Stimulated activated CD8-positive, alpha-beta memory T cell treated with anti-CD3 and anti-CD28 coated beads, Interleukin-15, amount 100 ng/mL, for 1 hour (primary cell): ENCODE measurements around the gene TIMP2.

Experiments
- DNase-seq: peaks from one replicate; pipeline ENCODE4 v3.0.0-alpha.2; 2020; ENCODE audit warnings: low read depth

TIMP2 gene

DNA sequence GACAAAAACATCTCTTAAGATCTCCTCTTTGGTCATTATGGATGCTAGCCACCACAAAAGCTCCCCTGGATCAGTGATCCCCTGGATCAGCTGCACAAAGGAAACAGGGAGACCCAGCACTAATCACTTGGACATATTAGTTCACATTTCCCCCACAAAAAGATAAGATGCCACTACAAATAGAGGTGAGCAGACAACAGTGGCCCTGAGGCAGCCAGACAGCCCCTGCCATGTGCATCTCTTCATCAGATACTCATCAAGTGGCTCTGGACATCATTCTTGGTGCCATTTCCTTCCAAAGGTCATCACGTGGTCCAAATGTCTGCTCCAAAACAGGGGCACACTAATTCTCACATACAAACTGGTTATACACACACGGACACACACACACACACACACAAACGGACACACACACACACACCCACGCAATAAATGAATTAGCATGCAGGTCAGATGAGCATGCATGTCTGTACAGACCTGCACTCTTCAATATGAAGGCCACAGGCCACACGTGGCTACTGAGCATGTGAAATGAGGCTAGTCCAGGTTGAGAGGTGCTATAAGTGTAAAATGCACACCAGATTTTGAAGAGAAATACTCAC, 88.7 kb downstream of the TIMP2 start:
- DNase-seq, result no peak

DNA sequence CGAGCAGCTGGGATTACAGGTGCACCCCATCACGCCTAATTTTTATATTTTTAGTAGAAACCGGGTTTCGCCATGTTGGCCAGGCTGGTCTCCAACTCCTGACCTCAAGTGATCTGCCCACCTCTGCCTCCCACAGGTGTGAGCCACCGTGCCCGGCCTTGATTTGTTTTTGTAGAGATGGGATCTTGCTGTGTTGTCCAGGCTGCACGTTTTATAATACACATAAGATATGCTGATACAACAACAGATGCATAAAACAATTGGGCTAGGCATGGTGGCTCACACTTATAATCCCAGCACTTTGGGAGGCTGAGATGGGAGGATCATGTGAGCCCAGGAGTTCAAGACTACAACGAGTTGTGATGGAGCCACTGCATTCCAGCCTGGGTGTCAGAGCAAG, 90.6 kb downstream of the TIMP2 start:
- DNase-seq, result no peak

DNA sequence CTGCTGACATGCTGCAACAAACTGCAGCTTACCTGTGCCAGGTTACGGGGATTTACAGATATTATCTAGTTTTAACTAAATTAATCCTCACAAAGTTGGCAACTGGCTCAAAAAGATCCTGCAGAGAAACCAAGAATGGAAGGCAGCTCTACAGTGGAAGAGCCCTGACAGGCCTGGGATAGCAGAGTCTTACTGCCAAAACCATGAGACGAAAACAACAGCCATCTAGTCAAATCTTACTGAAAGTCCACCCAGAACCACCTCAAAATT, 92.7 kb downstream of the TIMP2 start:
- no peak for DNase-seq

DNA sequence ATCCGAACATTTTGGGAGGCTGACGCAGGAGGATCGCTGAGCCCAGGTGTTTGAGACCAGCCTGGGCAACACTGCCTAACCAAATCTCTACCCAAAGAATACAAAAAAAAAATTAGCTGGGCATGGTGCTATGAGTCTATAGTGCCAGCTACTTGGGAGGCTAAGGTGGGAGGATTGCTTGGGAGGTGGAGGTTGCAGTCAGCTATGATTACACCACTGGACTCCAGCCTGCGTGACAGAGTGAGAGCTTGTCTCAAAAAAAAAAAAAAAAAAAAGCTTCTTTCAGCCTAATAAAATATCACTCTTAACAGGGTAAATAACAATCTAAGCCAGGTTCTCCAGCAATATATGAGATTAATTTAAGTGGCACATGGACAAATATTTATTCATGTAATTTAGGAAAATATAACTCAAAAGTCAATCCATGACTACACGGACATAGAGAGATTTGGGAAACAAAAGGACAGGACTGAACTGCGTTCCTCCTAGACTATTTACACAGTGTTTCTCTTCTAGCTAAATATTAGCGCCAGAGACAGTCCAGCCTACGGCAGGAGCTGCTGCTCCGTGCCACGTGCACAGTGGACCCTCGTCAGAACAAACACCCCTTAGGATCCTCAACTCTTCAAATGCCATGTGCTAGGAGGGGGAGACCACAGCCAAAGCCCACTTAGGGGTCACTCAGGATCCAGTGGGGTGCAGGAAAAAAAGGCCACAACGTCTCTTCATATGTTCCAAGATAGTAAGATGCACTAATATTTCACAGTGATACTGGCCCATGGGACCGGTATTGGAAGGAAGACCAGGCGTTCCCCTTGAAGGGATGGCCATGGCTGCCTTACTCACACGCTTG, 93.3 kb downstream of the TIMP2 start:
- DNase-seq, result no peak

DNA sequence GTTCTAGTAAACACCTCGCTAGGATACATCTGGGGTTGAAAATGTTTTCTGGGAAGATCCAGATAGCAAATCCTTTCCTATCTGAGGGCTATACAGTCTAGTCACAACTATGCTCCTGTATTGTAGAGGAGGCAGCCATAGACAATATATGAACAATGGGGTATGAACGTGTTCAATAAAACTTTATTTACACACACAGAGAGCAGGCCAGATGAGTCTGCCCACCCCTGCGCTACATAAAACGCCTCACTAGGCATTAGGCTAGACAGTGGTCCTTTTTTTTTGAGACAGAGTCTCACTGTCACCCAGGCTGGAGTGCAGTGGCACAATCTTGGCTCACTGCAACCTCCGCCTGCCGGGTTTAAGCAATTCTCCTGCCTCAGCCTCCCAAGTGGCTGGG, 95.7 kb downstream of the TIMP2 start:
- no peak for DNase-seq

DNA sequence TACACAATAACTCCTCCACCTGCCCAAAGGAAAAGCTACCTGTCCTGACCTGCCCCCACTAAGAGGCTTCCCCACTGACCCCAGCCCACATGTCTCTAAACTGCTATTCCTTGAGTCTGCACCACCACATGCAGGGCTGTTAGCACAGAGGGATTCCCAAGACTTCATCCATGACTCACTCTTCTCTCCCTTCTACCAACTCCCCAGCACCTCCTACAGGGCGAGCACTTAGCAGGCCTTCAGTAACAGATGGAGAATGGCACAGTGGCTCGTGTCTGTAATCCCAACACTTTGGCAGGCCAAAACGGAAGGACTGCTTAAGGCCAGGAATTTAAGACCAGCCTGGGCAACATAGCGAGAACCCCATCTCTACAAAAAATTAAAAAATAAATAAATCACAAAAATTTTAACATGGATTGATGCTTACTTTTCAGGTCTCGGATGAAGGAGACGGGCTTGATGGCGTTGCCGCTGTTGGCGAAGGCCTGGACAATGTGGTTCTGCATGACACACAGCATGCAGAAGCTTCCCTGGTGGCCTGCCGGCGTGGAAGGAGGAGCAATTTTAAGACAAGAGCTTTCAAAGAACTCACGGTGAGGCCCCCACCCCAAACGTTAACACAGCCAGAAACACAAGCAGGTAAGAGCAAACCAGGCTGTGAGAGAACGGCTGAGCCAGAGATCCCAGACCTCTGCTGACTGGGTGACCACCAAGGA, 96.6 kb downstream of the TIMP2 start:
- no peak for DNase-seq

DNA sequence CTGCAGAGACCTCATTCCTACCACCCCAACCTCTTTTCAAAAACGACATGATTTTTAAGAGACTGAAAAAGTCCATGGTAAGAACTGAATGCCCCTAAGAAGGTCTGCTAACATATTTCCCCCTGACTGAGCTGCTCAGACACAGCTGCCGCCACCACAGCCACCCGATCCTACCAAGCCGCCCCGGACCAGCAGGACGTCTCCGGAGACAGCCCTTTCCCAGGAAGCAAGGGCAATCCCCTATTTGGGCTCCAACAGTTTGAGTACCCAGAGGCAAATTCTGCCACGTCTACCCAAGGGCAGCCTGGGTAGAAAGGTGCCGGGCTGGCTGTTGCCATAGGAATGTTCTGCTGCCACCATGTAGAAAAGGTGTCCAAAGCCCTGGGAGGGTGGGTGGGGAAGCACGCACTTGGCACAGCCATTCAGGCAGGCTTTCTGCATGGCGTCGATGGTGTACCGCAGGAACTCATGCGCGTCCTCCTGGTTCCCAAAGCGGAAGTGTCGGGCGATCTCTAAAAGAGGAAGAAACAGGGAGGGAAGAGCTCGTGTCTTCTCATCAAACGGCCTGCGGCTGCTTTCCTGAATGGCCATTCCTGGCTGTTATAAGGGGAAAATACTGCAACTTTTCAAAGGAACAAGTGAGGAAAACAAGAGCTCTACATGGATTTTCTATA, 98.2 kb downstream of the TIMP2 start:
- DNase-seq, result no peak

DNA sequence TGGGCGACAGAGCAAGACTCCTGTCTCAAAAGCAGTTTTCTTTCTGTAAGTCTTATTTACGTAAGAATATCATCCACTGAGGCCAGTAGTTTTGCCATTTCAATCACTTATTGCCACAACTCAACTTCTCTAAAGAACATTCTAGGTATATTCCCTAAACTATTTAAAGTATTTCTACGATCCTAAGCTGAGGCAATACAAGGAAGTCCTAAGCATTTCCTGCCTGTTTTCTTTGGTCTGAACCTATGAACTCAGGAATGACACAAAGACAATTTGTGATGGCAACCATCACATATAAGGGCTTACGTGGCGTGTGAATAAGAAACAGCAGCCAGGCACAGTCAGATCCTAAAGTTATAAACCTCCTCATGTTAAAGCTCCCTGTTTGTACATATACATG, 98.8 kb downstream of the TIMP2 start:
- no peak for DNase-seq

DNA sequence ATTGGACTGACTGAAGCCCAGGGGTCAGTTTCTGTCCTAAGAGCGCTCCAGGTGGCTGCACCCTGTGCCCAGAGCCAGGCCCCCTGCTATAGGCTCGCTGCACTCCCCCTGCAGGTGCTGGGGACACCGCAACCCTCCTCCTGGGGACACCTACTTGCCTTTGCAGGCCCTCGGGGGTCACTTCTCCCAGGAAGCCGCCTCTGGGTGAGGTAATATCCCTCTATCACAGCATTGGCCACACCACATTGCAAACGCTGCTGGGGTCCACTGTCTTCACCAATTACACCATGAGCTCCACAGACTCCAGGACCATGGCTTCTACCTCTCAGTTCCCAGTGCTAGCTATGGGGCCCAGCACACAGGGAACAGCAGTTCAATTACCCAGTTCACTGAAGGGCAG, 99.5 kb downstream of the TIMP2 start:
- no peak for DNase-seq

DNA sequence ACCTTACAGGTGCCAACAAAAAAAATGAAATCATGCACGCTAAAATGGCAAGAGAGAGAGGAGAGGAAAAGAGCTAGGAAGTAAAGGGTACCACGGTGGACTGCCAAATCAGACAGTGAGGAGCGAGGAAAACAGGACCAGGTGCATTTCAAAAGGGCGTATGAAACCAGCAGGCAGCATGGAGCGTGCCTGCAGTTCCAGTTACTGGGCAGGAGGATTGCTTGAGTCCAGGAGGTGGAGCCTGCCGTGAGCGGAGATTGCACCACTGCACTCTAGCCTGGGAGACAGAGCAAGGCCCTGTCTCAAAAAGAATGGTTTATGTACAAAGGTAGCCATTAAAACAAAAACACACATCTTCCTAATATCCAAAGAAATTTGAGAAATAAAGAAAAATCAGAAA, 100.9 kb downstream of the TIMP2 start:
- DNase-seq, result no peak

DNA sequence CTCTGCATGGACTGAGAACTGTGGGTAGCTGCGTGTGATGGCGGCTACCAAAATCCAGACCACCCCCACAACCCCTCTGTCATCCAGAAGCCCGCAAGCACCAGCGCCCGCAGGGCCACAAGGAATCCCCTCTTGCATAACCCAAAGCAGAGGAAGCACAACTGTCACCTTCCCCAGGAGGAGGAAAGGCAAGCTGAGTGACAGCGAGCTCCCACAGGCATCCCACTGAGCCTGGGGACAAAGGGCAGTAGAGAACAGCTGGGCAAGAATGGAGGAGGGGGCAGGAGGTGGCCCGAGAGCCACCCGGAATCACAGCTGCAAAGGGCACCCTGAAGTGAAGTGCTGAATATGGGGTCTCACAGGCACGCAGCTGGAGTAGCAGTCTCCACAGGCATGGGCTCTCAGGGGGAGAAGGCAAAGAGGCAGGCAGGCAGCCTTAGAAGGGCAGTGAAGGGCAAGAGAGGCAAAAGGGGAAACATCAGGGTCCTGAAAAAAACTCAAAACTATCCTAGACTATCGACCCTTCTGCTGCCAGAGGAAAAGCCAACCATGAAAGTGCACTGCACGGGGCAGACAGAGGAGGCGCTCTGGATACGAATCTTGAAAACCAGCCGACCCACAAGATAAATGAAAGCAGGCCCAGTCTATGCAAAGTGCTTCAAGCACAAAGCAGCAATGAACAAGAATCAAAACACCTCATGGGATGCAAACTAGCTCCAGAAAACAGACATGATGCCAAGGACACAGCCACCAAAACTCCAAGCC, 101.7 kb downstream of the TIMP2 start:
- DNase-seq, result no peak

DNA sequence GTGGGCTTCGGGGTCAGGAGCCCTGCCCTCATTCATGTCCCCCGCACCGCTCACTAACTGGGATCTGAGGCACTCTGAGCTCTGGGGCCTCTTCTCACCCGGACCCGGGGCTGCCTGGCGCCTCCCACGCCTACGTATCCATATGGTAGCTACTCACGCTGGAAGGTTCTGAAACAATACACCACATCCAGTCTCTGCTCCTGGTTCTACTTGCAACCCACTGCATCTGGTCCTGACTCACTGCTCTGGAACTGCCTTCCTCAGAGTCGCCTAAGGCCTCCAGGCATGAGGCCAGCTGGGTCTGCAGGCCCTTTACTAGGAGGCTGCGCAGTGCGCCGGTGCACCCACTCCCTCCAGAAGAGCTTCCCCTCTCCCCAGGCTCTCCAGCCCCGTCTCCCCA, 102.6 kb downstream of the TIMP2 start:
- no peak for DNase-seq

DNA sequence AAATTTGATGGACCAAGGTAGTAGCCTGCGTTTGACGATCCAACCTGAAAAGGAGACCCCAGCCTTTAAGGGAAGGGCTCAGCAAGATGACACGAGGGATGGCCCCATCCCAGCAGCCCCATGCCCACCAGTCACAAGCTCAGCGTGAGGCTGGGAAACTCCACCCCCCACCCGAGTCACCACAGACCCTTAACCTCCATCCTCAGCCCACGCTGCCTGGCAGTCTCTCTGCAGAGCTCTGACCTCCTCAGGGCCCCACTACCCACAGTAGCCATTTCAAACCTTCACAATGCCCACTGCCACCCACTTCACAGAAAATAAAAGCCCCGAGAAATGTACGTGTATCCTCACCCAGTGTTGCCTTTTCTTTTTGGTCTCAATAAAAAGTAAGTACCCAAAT, 103.2 kb downstream of the TIMP2 start:
- DNase-seq, result no peak

DNA sequence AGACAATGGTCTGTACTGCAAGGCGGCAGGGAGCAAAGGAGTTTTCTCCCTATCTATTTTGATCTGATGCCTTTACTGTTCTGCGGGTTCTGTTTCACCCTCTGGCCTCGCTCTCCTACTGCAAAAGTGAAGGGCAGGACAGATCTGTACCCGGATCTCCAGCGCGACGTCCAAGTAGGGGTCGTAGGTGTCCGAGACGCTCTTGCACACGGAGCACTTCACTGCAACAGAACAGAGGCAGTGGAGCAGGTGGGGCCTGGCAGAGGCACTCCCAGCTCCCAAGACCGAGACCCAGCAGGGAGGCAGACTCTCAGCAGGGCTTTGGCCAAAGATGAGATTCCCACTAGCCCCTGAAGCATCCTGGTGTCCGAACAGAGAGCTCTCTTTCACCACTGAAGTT, 104.3 kb downstream of the TIMP2 start:
- no peak for DNase-seq

DNA sequence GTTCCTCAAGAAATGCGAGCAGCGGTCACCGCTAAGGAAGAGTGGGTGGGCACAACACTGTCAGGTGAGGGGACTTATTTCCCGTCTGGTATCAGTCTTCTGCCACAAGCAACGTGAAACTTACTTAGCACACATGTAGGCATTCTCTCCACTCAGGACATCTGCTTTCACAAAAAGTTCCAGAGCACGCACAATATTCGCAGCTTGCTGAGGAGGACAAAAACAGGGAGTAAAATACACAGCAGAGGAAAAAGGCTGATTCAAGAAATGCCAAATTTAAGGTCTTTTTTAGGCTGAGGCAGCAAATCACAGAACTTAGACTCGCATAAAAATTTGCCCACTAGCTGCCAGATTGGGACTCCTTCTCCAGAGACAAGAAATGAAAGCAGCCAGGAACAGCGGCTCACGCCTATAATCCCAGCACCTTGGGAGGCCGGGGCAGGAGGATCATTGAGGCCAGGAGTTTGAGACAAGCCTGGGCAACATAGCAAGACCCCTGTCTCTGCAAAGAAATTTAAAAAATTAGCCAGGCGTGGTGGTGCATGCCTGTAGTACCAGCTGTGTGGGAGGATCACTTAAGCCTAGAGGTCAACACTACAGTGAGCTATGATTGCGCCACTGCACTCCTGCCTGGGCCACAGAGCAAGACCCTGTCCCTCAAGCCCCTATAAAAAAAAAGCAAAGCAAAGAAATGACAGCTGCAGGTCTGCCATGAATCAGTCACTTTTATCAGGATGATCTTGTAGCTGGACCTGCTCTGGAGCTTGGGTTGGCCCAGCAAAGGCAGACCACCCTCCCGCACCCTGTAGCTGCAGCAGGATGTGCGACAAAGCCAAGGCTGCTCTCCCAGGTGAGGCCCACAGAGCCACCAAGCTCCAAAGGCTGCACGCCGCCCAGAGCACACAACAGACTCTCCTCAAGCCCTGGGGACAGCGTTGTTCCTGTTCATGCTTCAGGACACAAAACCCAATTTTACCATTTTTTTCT, 105.1 kb downstream of the TIMP2 start:
- no peak for DNase-seq

DNA sequence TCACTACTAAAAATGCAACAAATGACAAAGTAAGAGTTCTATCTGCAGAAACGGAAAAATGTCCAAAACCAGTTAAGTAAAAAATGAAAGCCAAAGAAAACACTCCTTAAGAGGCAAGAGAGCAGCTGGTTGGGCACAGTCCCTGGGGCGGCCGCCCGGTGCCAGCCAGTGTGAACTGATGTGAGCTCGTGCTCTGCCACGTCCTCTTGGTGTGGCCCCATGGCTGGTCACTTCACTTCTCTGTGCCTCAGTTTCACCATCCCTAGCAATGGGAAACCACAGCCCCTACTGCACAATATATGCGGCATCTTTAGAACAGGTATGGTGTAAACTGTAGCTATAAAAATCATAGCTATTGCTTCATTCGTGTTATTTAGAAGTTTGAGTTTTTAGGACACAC, 105.8 kb downstream of the TIMP2 start:
- DNase-seq, result no peak

DNA sequence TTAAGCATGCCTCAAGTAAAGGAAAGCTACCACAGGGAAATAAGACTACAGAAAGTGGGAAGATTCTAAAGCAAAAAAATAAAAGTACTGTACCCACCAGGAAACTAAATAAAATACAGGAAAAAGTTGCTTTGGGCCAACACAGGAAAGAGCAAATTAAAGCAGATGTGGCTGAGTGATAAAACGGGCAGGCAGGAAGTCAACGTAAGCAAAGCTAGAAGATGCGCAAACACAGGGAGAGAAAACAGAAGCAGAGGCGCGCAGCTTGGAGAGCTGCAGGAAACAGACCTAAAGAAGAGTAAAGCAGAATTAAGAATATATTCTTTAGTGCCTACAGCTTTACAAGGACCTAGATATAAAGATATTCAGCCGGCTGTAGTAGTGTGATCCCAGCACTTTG, 106.3 kb downstream of the TIMP2 start:
- DNase-seq, result peak; percentile 27

DNA sequence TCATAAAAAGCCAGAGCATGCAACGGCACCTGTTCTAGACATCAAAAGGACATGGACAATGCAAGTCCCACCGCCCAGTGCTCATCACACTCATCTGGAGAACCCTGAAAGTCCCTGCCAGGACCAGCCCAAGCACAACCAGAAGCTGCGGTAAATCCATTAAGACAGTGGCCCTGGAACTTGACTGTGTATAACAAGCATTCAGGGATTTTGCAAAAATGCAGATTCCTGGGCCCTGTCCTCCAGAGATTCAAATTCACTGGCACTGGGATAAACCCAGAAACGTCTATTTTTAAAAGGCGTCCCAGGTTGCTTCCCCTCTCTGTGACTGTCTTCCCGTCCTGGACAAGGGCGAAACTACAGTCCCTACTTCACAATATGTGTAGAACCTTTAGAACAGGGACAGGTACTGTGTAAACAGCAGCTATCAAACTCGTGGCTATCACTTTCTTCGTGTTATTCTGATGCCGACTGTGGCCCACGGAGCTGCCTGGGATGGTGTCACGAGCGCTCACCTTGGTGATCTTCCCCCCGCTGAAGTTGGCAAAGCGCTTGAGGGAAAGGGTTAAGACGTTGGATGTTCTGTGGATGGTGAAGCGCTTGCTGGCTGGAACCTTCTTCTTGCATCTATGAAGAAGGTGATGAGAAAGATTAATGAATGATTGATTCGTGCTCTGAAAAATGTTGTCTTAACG, 106.9 kb downstream of the TIMP2 start:
- no peak for DNase-seq

DNA sequence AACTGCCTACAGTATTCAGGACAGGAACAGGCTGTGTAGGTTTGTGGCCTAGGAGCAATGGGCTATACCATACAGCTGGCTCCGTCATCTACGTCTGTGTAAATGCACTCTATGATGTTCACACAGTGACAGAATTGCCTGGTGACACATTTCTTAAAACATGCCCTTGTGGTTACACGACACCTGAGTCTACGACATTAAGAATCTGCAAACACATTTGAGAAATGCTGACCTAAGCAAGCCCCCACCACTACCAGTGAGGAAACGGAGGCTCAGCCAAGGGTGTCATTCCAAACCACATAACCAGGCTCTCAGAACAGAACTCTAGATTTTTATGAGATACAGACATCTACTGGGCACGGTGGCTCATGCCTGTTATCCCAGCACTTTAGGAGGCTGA, 108.1 kb downstream of the TIMP2 start:
- DNase-seq, result no peak

DNA sequence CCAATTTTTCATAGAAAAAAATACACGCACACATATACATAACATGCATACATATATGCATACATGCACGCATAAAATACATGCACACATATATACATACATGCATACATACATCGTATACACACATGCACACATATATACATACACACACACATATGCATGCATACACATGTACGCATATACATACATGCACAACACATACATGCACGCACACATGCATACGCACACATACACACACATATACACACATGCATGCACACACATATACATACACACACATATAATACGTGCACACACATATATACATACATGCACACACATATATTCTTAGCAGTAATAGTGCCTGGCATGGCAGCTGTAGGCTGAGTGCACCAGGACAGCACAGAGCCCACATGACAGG, 109.5 kb downstream of the TIMP2 start:
- DNase-seq, result no peak
